GM15510 (cell line): ENCODE measurements around the gene TCEAL8.
A peak's percentile ranks its signal among the peaks of the same experiment; 100 is the strongest.

Experiments used
- POLR2A ChIP-seq: IDR thresholded peaks from 3 replicates; pipeline ENCODE4 v1.6.1; 2011; ENCODE audit warnings: borderline replicate concordance; ENCODE audit not compliant: insufficient read length; ENCODE audit errors: extremely low read depth

The TCEAL8 gene

GRCh38 chrX:103254921-103255493 is at the start of gene TCEAL8:
TCEAL8 (minus strand) TSS chrX:103255155; CDS start chrX:103253979, 1,176 bp downstream.
- TF ChIP-seq POLR2A = peak; percentile 47

- TF ChIP-seq POLR2A = no peak
Measured at GRCh38 chrX:103304705-103305104, 49.8 kb upstream of the TCEAL8 start.

GRCh38 chrX:103293118-103293517 is 38.2 kb upstream of the TCEAL8 start:
- TF ChIP-seq POLR2A = no peak

- TF ChIP-seq POLR2A = no peak
Measured at GRCh38 chrX:103279624-103280023, 24.7 kb upstream of the TCEAL8 start.

GRCh38 chrX:103276581-103277002 is 21.6 kb upstream of the TCEAL8 start, which contains the start of gene TCEAL5:
TCEAL5 (minus strand) TSS chrX:103276750; CDS start chrX:103274563, 2,187 bp downstream.
- TF ChIP-seq POLR2A = no peak

- TF ChIP-seq POLR2A = no peak
Measured at GRCh38 chrX:103275947-103276567, 21.1 kb upstream of the TCEAL8 start.

- no peak for TF ChIP-seq POLR2A
Measured at GRCh38 chrX:103274284-103274683, 19.3 kb upstream of the TCEAL8 start.

GRCh38 chrX:103258275-103258674 is 3.3 kb upstream of the TCEAL8 start:
- TF ChIP-seq POLR2A = no peak

GRCh38 chrX:103256651-103257050 is 1.7 kb upstream of the TCEAL8 start:
- no peak for TF ChIP-seq POLR2A

GRCh38 chrX:103254171-103254824 is 657 bp downstream of the TCEAL8 start:
- TF ChIP-seq POLR2A = no peak

- TF ChIP-seq POLR2A = no peak
Measured at GRCh38 chrX:103253608-103254007, 1.3 kb downstream of the TCEAL8 start.

GRCh38 chrX:103250977-103251376 is 4.0 kb downstream of the TCEAL8 start:
- TF ChIP-seq POLR2A = no peak

GRCh38 chrX:103249805-103250204 is 5.2 kb downstream of the TCEAL8 start:
- TF ChIP-seq POLR2A = no peak

- TF ChIP-seq POLR2A = no peak
Measured at GRCh38 chrX:103248553-103248952, 6.4 kb downstream of the TCEAL8 start.

GRCh38 chrX:103240155-103240554 is 14.8 kb downstream of the TCEAL8 start:
- TF ChIP-seq POLR2A = no peak

GRCh38 chrX:103236296-103236695 is 18.7 kb downstream of the TCEAL8 start:
- TF ChIP-seq POLR2A = no peak
